Endothelial cell of umbilical vein (primary cell): ENCODE results near the gene ZFHX2.

ENCODE experiments used
- CTCF ChIP-seq, 2 donors: IDR thresholded peaks; 1 replicate in 1 of 2; 2 replicates in 1 of 2; pipeline ENCODE4 v1.5.1; 2011; ENCODE audit warnings: low read length in 2 of 2, mild to moderate bottlenecking in 2 of 2, moderate library complexity in 2 of 2, control low read depth in 1 of 2, inconsistent platforms in 1 of 2, low read depth in 1 of 2; ENCODE audit not compliant: insufficient read depth in 1 of 2; ENCODE audit errors: extremely low read depth in 1 of 2
- GATA2 ChIP-seq: IDR thresholded peaks from 2 replicates; pipeline ENCODE4 v1.7.0; 2011; ENCODE audit warnings: low read depth, mild to moderate bottlenecking, moderate library complexity, mixed read lengths, low read length; ENCODE audit not compliant: insufficient read length, insufficient read depth
- POLR2A ChIP-seq: IDR thresholded peaks from 2 replicates; pipeline ENCODE4 v1.6.1; 2012; ENCODE audit warnings: low read depth, mild to moderate bottlenecking, control low read depth, low read length

- TF ChIP-seq CTCF (IDR thresholded peaks at IDR 0.05; ENCODE audit: extremely low read depth in 1 of 2, insufficient read depth in 1 of 2, low read depth in 1 of 2, low read length in 2 of 2) (no peak), GATA2 (no peak), POLR2A (no peak)
Observed at GRCh38 chr14:23481362-23481970, 70.1 kb downstream of the ZFHX2 start.
